Heart left ventricle (tissue), 13 donors: ENCODE data around the gene TTLL5.

Experiments used
- CTCF ChIP-seq, 12 donors: fragments of 200-600 bp; sonication (generic) in 4 of 12; IDR thresholded peaks; one replicate each; pipeline versions ENCODE4 v1.5.0 to v1.8.0; 2018 to 2022; ENCODE audit warnings: antibody characterized with exemption in 12 of 12, mild to moderate bottlenecking in 5 of 12
- POLR2A ChIP-seq, 2 donors: fragments of 450-650 bp; IDR thresholded peaks; one replicate each; pipeline ENCODE4 v1.6.1; 2017; ENCODE audit warnings: antibody characterized with exemption in 2 of 2, mild to moderate bottlenecking in 2 of 2, moderate library complexity in 2 of 2
- donor health status: ischemic (EF 13 %, LVEDD 7.1; RV severe dilation, severe dysfunction).
- donor health status: DM: no; HTN: yes; CAD: no.
- donor health status: DM: no; HTN: no; CAD: no.
- donor health status: ischemic (EF 25% LVEDD 6.9; RV normal size, moderate dysfunction).
- donor health status: ischemic (EF 25% LVEDD 5.7; RV mildly dilated, moderate dysfunction).
- donor health status: ischemic (EF 35%, LVEDD 5.7; RV mildly dilated, moderate dysfunction).
- donor health status: nonischemic (EF 11% LVEDD 7.7; RV severe dilation, severe dysfunction).
- donor health status: DM: yes; HTN: yes; CAD: no.
- donor health status: PGD.
- donor health status: ischemic (EF 29% LVEDD 5.4; RV normal size, mild dysfunction).
- donor health status: nonischemic (EF 23%, LVEDD 6.1; RV moderate dilation, normal function).

GRCh38 chr14:75833326-75834020 is 172.4 kb downstream of the TTLL5 start:
- TF ChIP-seq CTCF (IDR thresholded peaks at IDR 0.05), result no peak
- no peak for TF ChIP-seq POLR2A (IDR thresholded peaks at IDR 0.05)
